Small intestine (tissue), 16 donors: ENCODE measurements around the gene HSPB7. TPM values are rescaled to one million over a fixed set of nuclear protein-coding genes. Genes with fewer than 3 reads are reported as not detected.
A peak's percentile ranks its signal among the peaks of the same experiment; 100 is the strongest.

ENCODE experiments used
- DNase-seq, 2 donors: peaks; one replicate each; pipeline versions ENCODE4 v3.0.0 to v3.0.0-alpha.2; 2013
- FAIRE-seq: peaks from 2 replicates; lab custom pipeline; 2012; peaks lifted over from hg19 to GRCh38; lab: Jason Lieb, UNC
- H3K27ac ChIP-seq, 3 donors: one replicate each; pipeline ENCODE4 v1.5.1; 2013; ENCODE audit warnings: low read length in 2 of 3, mild to moderate bottlenecking in 2 of 3, control low read depth in 1 of 3, inconsistent platforms in 1 of 3, low read depth in 1 of 3, moderate library complexity in 1 of 3
- H3K27me3 ChIP-seq, 3 donors: one replicate each; pipeline ENCODE4 v1.6.1; 2013; ENCODE audit warnings: low read length in 3 of 3, inconsistent platforms in 1 of 3; ENCODE audit not compliant: control insufficient read depth in 3 of 3, insufficient read depth in 3 of 3
- H3K36me3 ChIP-seq, 3 donors: one replicate each; pipeline ENCODE4 v1.6.1; 2013; ENCODE audit warnings: low read length in 3 of 3, inconsistent platforms in 1 of 3, low read depth in 1 of 3, mild to moderate bottlenecking in 1 of 3, moderate library complexity in 1 of 3; ENCODE audit not compliant: control insufficient read depth in 3 of 3, insufficient read depth in 2 of 3
- H3K4me1 ChIP-seq, 3 donors: one replicate each; pipeline ENCODE4 v1.6.1; 2013; ENCODE audit warnings: low read length in 2 of 3, inconsistent platforms in 1 of 3, low read depth in 1 of 3, mild to moderate bottlenecking in 1 of 3, moderate library complexity in 1 of 3; ENCODE audit not compliant: control insufficient read depth in 3 of 3, insufficient read depth in 2 of 3
- H3K4me3 ChIP-seq, 3 donors: one replicate each; pipeline ENCODE4 v1.5.1; 2013; ENCODE audit warnings: low read length in 3 of 3, control low read depth in 1 of 3, inconsistent platforms in 1 of 3, low read depth in 1 of 3, mild to moderate bottlenecking in 1 of 3, moderate library complexity in 1 of 3
- H3K9me3 ChIP-seq, 2 donors: one replicate each; pipeline ENCODE4 v1.6.1; 2013; ENCODE audit warnings: low read depth in 1 of 2, low read length in 1 of 2; ENCODE audit not compliant: control insufficient read depth in 2 of 2, insufficient read depth in 1 of 2
- WGBS, 3 donors: extraction: QIAGEN DNeasy Blood & Tissue Kit; methylation state at CpG; one replicate each; pipeline ENCODE4 v1.1.7; 2013; 5-methylcytosine and 5-hydroxymethylcytosine counted together
- long read RNA-seq, 10 donors: transcript quantifications; one replicate each; lab custom pipeline, GENCODE V29; 2026
- polyA plus RNA-seq, 4 donors: library from polyadenylated mRNA; stranded (reverse) in 3 of 4; unstranded in 1 of 4; fragments of 200-250 nt in 3 of 4; fragments of 120-200 nt in 1 of 4; gene quantifications; one replicate each; pipeline versions ENCODE4 v1.2.1 to v1.2.3, GENCODE V29; 2013
- donor health status: healthy with polysubstance abuse.
- donor health status: control.
- donor health status: control.
- donor health status: Bipolar disorder and iron deficiency.
- donor health status: healthy.

Gene HSPB7
- polyA plus RNA-seq = 10 to 100 TPM in 2 of 4 donors, 1 to 10 TPM in 2; 1.1 to 63.5 (median 14.1) TPM
- long read RNA-seq, donor 1 = 0 reads
- long read RNA-seq, donor 2 = 0 reads
- long read RNA-seq, donor 3, partial matches to known transcripts = 0 of 1 reads
- long read RNA-seq, donor 3, other reads (novel, unspliced or antisense) = 0 of 1 reads
- long read RNA-seq, donor 4 = 0 reads
- long read RNA-seq, donor 5, partial matches to known transcripts = 0 of 1 reads
- long read RNA-seq, donor 5, other reads (novel, unspliced or antisense) = 0 of 1 reads
- long read RNA-seq, donor 6, partial matches to known transcripts = 0 of 1 reads
- long read RNA-seq, donor 6, other reads (novel, unspliced or antisense) = 0 of 1 reads
- long read RNA-seq, donor 7 = 0 reads
- long read RNA-seq, donor 8, partial matches to known transcripts = 0 of 3 reads
- long read RNA-seq, donor 8, other reads (novel, unspliced or antisense) = 0 of 3 reads
- long read RNA-seq, donor 9, partial matches to known transcripts = 0 of 1 reads
- long read RNA-seq, donor 9, other reads (novel, unspliced or antisense) = 0 of 1 reads
- long read RNA-seq, donor 10, transcript HSPB7-201 (3 exons, 2,892 nt) = major isoform, 7 of 9 reads
- long read RNA-seq, donor 10, partial matches to known transcripts = 0 of 9 reads
- long read RNA-seq, donor 10, other reads (novel, unspliced or antisense) = 0 of 9 reads

DNA sequence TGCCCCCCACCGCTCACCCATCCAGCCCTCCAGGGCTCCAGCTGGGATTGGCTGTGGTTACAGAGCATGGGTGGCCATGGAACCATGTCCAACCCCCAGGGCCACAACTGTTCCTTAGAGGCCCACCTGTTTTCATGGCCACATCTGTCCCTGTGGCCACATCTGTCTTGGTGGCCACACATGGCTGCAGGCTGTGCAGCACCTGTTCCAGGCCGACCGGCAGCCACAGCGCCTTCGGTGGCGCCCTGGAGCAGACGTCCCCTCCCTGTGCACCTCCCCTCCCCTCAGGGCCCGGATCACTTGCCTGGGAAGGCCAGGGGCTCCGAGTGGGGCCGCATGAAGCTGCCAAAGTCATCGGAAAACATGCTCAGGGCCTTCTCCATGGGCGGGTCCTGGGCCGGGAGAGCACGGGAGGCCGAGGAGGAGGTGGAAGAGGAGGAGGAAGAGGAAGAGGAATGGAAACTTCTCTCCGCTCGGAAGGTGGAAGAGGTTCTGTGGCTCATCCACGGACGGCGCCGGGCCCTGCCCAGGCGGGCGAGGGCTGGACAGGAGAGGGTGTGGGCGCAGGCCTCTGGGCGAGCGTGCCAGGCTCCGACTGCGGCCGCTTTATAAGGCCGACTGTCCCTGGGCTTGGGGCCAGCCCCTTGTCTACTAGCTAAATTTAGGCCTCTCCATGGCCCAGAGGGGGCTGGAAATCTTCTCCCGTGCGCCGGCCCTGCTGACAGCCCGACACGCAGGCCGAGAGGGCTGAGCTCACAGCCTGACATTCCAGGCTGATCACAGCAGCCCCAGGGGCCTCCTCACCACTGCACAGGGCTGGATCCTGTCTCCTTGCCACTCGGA is at the start of gene HSPB7:
HSPB7 (minus strand) TSS at position 583 of the 843 bp plus-strand sequence; CDS start at position 503, 80 bp downstream.
- peaks cover 0 to 37% (median 0%) of the 10 kb centered on the region in 3 donors for H3K4me1 ChIP-seq
- peak within 1 kb of the TSS in 1 of 3 donors; percentile 32 for H3K4me3 ChIP-seq
- FAIRE-seq (no peak), DNase-seq (peak in 1 of 2 donors; percentile 42)
- H3K27ac ChIP-seq = peak within 1 kb of the TSS in 2 of 3 donors; percentile 73 to 86
- H3K36me3 ChIP-seq = no peaks in the 10 kb centered on the region
- no peaks in the 10 kb centered on the region for H3K27me3 ChIP-seq
- 49 to 72% (median 60%) methylated on average over 36 to 37 of the region's 37 CpGs for WGBS, 3 donors
- no peaks in the 10 kb centered on the region for H3K9me3 ChIP-seq

DNA sequence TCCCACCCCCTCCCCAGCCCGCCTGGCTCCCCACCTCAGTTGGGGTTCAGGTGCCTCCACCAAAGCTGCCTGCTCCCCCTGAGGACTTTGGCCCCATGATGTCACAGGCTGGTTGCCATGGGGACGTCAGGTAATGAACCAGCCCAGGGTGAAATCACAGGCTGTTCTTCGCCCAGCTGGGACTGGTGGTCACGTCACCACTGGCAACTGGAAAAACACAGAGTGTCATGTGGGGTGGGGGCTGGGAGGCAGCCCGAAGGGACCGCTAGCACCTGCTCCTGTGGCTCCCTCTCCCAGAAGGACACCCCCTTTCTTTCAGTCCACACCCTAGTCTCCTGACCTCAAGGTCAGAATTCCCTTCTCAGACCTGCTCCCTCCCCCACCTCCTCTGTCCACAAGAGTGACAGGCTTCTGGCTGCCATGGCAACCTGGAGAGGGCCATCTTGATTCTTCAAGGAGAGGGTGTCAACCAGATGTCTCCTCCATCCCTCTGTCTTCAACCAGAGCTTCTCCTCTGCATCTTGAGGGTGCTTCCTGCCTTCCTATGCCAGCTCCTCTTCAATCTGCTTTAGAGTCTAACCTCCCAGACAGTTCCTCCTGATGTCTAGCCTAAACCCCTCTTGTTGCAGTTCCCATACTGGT is 49.4 kb upstream of the HSPB7 start:
- H3K4me1 ChIP-seq = peaks cover 0 to 46% (median 0%) of the 10 kb centered on the region in 3 donors
- no peaks in the 10 kb centered on the region for H3K27me3 ChIP-seq
- H3K9me3 ChIP-seq = no peaks in the 10 kb centered on the region
- WGBS, 3 donors = 9 to 53% (median 22%) methylated on average over 6 of the region's 6 CpGs
- DNase-seq = peak; percentile 74 to 98
- no peaks in the 10 kb centered on the region for H3K36me3 ChIP-seq
- no peak overlapping the region for H3K4me3 ChIP-seq
- peak overlapping the region in 1 of 3 donors; percentile 69 for H3K27ac ChIP-seq
- no peak for FAIRE-seq

DNA sequence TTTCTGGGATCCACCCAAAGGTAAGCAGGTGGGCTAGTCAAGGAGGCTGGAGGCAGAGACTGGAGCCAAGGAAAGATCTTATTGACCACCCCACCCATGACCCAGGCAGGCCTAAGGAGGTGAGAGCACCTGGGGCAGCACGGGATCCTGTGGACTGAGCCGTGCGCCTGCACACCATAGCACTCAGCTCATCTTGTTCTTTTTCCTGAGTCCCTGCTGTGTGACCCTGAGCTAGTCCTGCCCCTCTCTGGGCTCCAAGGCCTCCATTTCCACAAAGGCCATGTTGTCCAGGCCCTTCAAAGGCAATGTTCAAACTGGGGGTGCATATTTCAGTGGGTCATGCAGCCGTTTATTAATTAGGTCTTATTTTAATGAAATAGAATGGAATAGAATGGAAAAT is 48.4 kb upstream of the HSPB7 start:
- H3K4me3 ChIP-seq = no peak overlapping the region
- H3K27ac ChIP-seq = no peak overlapping the region
- no peaks in the 10 kb centered on the region for H3K36me3 ChIP-seq
- no peaks in the 10 kb centered on the region for H3K9me3 ChIP-seq
- no peak for FAIRE-seq
- H3K27me3 ChIP-seq = no peaks in the 10 kb centered on the region
- 61 to 79% (median 62%) methylated on average over 4 of the region's 4 CpGs for WGBS, 3 donors
- H3K4me1 ChIP-seq = peaks cover 0 to 49% (median 0%) of the 10 kb centered on the region in 3 donors
- DNase-seq = no peak

DNA sequence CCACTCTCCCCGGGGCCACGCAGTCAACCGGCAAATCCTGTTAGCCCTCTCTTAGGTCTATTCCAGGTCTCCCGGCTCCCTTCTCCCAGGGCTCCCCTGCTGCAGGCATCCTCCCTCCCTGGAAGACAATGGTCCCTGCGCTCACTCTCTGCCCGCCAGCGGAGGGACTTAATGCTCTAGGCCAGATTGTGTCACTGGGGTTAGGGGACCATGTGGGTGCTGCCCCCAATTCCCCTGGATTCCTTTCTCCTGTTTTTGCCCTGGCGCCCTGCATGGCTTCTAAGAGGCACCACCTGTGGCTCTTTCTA is 47.4 kb upstream of the HSPB7 start:
- Histone ChIP-seq H3K27me3 (no peaks in the 10 kb centered on the region), H3K4me3 (no peak overlapping the region), H3K36me3 (no peaks in the 10 kb centered on the region), H3K4me1 (peaks cover 0 to 54% (median 0%) of the 10 kb centered on the region in 3 donors), H3K9me3 (no peaks in the 10 kb centered on the region), H3K27ac (no peak overlapping the region)
- no peak for FAIRE-seq
- WGBS, 3 donors = 66 to 79% (median 76%) methylated on average over 7 to 8 of the region's 8 CpGs
- DNase-seq = no peak

DNA sequence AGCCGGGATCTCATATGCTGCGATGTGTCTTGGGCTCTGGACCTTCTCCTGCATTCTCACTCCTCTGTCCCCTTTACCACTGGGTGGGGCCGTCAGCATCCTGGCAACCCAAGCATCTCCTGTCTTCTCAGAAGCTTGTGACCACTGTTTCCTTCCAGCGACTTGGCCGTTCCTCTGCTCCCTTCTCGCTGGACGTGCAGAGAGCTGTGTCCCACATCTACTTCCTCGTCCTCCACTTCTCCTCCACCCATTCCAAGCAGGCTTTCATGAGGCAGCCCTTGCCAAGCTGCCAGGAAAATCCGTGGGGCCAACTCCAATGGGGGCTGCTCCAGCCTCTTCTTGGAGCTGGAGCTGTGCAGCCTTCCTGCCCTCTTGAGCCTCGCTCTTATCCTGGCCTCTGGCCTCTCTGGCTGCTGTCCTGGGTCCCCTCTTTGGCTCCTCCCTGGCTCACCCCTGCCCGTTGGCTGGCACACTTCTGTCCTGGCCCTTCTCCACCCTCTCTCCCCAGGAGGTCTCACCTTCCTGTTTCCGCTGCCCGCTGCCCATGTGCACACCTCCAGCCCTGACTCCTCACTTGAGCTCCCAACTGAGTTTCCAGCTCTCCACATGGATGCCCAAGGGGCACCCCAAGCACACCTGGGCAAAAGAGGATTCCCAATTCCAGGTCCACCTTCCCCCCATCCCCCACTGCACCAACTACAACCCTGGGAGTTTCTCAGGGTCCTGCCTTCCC is 46.9 kb upstream of the HSPB7 start:
- FAIRE-seq = no peak
- no peak overlapping the region for H3K27ac ChIP-seq
- DNase-seq = no peak
- H3K9me3 ChIP-seq = no peaks in the 10 kb centered on the region
- peaks cover 0 to 54% (median 0%) of the 10 kb centered on the region in 3 donors for H3K4me1 ChIP-seq
- 45 to 48% (median 45%) methylated on average over 13 of the region's 13 CpGs for WGBS, 3 donors
- no peaks in the 10 kb centered on the region for H3K36me3 ChIP-seq
- H3K27me3 ChIP-seq = no peaks in the 10 kb centered on the region
- H3K4me3 ChIP-seq = no peak overlapping the region

DNA sequence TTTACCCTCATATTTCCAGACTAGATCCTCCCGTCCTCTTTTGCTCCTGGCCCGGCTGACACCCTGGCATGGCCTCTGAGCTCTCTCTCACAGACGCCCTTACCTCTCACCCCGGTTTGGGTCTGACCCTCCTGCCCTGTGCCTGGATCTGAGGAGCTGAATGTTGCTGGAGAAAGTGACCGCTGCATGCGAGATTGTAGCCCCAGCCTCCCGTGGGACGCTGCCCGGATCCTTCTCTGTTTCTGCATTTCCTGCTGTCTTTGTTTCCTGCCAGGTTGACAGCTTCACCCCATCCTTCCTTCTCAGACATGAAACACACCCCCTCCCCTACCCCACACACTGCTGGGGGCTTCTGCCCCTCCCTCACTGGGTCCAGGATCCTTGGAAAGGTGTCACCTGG is 46.1 kb upstream of the HSPB7 start:
- WGBS, 3 donors = 59 to 75% (median 59%) methylated on average over 9 of the region's 9 CpGs
- FAIRE-seq = no peak

DNA sequence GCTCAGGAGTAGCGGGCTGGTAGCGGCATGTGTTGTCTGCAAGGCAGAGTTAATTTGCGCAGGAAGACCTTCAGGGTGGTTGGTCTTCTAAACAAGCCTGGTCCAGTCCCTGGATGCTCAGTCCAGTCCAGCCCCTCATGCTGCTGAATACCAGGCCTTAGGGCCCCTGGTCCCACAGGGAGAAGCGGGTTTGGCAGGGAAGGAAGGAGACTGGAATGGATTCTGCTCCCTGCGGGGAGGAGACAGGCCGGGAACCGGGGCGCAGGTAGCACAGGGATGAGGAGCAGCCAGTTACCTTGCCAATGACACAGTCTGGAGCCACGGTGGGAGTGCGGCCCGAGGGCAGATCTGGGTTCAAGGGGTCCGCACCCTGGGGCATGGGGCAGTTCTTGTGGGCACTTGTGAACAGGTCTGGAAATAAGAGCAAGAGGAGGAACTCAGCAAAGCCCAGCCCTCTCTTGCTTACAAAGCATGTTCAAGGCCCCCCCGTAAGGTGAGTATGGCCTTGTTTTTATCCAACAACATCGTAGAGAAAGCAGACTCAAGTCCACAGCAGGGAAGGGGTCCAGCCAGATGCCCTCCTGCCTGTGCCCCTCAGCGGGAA is 45.5 kb upstream of the HSPB7 start:
- H3K9me3 ChIP-seq = no peaks in the 10 kb centered on the region
- no peaks in the 10 kb centered on the region for H3K36me3 ChIP-seq
- no peak overlapping the region for H3K4me3 ChIP-seq
- H3K4me1 ChIP-seq = peaks cover 0 to 49% (median 0%) of the 10 kb centered on the region in 3 donors
- FAIRE-seq (no peak), DNase-seq (no peak)
- no peaks in the 10 kb centered on the region for H3K27me3 ChIP-seq
- 87 to 92% (median 91%) methylated on average over 15 of the region's 15 CpGs for WGBS, 3 donors
- H3K27ac ChIP-seq = no peak overlapping the region

More for the DNA sequence above, 46.1 kb upstream of the HSPB7 start:
- Histone ChIP-seq H3K27me3 (no peaks in the 10 kb centered on the region), H3K36me3 (no peaks in the 10 kb centered on the region), H3K4me1 (peaks cover 0 to 54% (median 0%) of the 10 kb centered on the region in 3 donors), H3K9me3 (no peaks in the 10 kb centered on the region), H3K4me3 (no peak overlapping the region), H3K27ac (no peak overlapping the region)
- DNase-seq = no peak
